Ovary (tissue), 9 donors: ENCODE data around the gene GAS6. TPM values are rescaled to one million over a fixed set of nuclear protein-coding genes. Genes with fewer than 3 reads are reported as not detected.

Experiments
- DNase-seq, 5 donors: peaks; one replicate each; pipeline ENCODE4 v3.0.0-alpha.2; 2019 to 2020
- H3K27ac ChIP-seq, 2 donors: fragments of 200-600 bp; one replicate each; pipeline versions ENCODE4 v1.5.1 to v1.8.0; 2019 to 2022
- H3K27me3 ChIP-seq: fragments of 200-600 bp; one replicate; pipeline ENCODE4 v1.8.0; 2022
- H3K36me3 ChIP-seq: fragments of 200-600 bp; sonication (generic); one replicate; pipeline ENCODE4 v1.5.1; 2019
- H3K4me1 ChIP-seq: one replicate; pipeline ENCODE4 v1.8.1; 2013; ENCODE audit warnings: mild to moderate bottlenecking, moderate library complexity; ENCODE audit not compliant: insufficient read depth
- H3K4me3 ChIP-seq: fragments of 200-600 bp; sonication (generic); one replicate; pipeline ENCODE4 v1.5.1; 2017
- H3K9me3 ChIP-seq, 2 donors: fragments of 200-600 bp in 1 of 2; sonication (generic) in 1 of 2; one replicate each; pipeline versions ENCODE4 v1.5.1 to v1.8.1; 2013 to 2019; ENCODE audit warnings: mild to moderate bottlenecking in 1 of 2, moderate library complexity in 1 of 2
- EP300 ChIP-seq: sonication (generic); formaldehyde crosslinking; IDR thresholded peaks from one replicate; pipeline ENCODE4 v1.6.1; 2017; ENCODE audit warnings: antibody characterized with exemption
- POLR2A ChIP-seq: fragments of 450-650 bp; IDR thresholded peaks from one replicate; pipeline ENCODE4 v1.6.1; 2017; ENCODE audit warnings: antibody characterized with exemption, mild to moderate bottlenecking, moderate library complexity
- WGBS, 3 donors: extraction: QIAGEN DNeasy Blood & Tissue Kit in 1 of 3; methylation state at CpG; one replicate each; pipeline versions ENCODE4 v1.1.5 to v1.1.7; 2013 to 2017; 5-methylcytosine and 5-hydroxymethylcytosine counted together
- intact Hi-C, 4 donors: fragments of 100-400 bp; cut with DNase I; formaldehyde crosslinking; loops; one replicate each; pipeline versions ENCODE4 v1.11.0 to v1.15.1; 2022 to 2023
- polyA plus RNA-seq, 2 donors: library from polyadenylated mRNA; stranded (reverse); fragments of 200-250 nt in 1 of 2; fragments of 350-450 nt in 1 of 2; fragmentation: Illumina TruSeq in 1 of 2; extraction: RNeasy Lipid Tissue Mini Kit (QIAGEN cat#74804) in 1 of 2; gene quantifications; one replicate each; pipeline ENCODE4 v1.2.3, GENCODE V29; 2013 to 2014
- total RNA-seq, 7 donors: library from RNA; depleted of rRNA in 2 of 7; stranded (reverse); fragments of >200 nt in 2 of 7; fragmentation: NEBNext Ultra II Directional in 3 of 7; extraction: Animal tissue kit (Norgen Biotek cat#: 25700) in 3 of 7; gene quantifications; one replicate each; pipeline versions ENCODE4 v1.1.0 to v1.2.4, GENCODE V29; 2016 to 2023
- TF ChIP-seq, protein P1 (sequence below), 3 donors: fragments of 450-650 bp in 2 of 3; fragments of 200-600 bp in 1 of 3; IDR thresholded peaks; one replicate each; pipeline versions ENCODE4 v1.5.1 to v1.8.0; 2016 to 2022; ENCODE audit warnings: antibody characterized with exemption in 3 of 3, mild to moderate bottlenecking in 1 of 3
- donor health status: DM: no; HTN: no; CAD: no; lungs with moderate emphysema.
- donor health status: DM: no; HTN: no; CAD: no.
- donor health status: Bipolar disorder and iron deficiency.
- donor health status: DM: yes; HTN: yes; CAD: no.
- donor health status: DM: no; HTN: no; CAD: no.
- donor health status: DM: yes; HTN: yes; CAD: no.

GAS6 gene
- total and polyA plus RNA-seq, 9 donors = 44.9 to 336 (median 143) TPM

DNA sequence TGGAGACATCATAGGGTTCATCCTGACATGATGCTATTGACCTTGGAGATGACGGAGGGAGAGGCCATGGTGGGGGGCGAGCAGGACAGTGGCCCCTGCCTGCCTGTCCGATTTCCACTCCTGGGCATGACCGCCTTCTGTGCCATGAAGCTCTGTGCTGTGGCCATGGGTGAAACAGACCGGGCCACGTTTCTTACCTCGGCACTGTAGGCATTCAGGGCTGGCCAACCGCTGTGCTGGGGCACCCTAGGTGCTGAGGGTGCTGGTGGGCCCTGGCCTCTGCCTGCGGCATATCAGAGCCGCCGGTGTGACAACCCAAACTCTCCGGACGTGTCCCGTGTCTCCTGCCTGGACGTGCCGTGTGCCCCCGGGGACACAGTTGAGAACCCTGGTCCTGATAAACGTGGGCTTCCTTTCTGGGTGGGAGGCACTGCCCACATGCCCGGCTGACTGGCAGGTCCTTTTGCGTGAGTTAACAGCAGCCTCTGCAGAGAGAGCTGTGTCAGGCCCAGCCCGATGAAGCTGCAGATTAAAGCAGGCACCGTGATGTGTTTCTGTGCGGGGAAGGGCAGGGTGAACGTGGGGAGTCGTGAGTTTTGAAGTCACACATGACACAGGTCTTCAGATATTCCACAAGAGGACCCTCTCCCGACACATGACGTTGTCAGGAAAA lies 58.3 kb downstream of the GAS6 start:
- TF ChIP-seq POLR2A = no peak
- TF ChIP-seq, protein P1, sequence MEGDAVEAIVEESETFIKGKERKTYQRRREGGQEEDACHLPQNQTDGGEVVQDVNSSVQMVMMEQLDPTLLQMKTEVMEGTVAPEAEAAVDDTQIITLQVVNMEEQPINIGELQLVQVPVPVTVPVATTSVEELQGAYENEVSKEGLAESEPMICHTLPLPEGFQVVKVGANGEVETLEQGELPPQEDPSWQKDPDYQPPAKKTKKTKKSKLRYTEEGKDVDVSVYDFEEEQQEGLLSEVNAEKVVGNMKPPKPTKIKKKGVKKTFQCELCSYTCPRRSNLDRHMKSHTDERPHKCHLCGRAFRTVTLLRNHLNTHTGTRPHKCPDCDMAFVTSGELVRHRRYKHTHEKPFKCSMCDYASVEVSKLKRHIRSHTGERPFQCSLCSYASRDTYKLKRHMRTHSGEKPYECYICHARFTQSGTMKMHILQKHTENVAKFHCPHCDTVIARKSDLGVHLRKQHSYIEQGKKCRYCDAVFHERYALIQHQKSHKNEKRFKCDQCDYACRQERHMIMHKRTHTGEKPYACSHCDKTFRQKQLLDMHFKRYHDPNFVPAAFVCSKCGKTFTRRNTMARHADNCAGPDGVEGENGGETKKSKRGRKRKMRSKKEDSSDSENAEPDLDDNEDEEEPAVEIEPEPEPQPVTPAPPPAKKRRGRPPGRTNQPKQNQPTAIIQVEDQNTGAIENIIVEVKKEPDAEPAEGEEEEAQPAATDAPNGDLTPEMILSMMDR (IDR thresholded peaks at IDR 0.05) = no peak
- TF ChIP-seq EP300 = no peak
- no peaks in the 10 kb centered on the region for H3K27me3 ChIP-seq
- 92 to 94% (median 94%) methylated on average over 27 of the region's 27 CpGs for WGBS, 3 donors
- intact Hi-C loops = no loop called here
- peaks cover 2% of the 10 kb centered on the region for H3K4me1 ChIP-seq
- H3K27ac ChIP-seq = no peak overlapping the region
- DNase-seq = peak in 1 of 5 donors; percentile 31
- no peaks in the 10 kb centered on the region for H3K9me3 ChIP-seq
- H3K36me3 ChIP-seq = no peaks in the 10 kb centered on the region
- H3K4me3 ChIP-seq = no peak overlapping the region

DNA sequence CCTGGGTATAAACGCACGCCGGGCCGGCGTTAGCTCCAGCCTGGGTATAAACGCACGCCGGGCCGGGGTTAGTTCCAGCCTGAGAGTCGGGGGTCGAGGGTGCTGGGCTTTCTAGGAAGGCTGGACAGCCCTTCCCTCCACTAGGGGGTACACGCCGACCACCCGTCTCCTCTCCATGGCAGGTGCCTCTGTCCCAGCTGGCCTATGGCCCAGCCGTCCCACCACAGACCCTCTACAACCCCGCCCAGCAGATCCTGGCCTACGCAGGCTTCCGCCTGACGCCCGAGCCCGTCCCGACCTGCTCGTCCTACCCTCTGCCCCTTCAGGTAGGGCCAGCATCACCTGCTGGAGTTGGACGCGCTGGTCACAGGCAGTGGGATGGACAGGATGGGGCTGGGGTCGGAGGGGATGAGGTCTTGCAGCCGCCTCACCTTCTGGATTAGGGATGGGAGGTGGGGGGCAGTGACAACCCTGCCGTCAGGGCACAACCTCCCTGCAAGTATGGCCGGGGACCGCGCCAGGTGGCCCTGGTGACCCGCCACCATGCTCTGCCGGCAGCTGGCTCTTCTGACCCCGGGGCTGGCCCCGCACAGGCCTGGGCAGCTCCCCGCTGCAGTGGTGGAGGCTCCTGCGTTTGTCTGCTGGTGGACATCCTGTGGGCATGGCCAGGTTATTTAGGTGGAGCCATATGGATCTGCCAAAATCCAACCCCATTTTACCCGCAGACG lies 59.0 kb downstream of the GAS6 start:
- H3K9me3 ChIP-seq = no peaks in the 10 kb centered on the region
- peaks cover 2% of the 10 kb centered on the region for H3K4me1 ChIP-seq
- H3K27me3 ChIP-seq = no peaks in the 10 kb centered on the region
- WGBS, 3 donors = 89 to 93% (median 93%) methylated on average over 39 of the region's 39 CpGs
- H3K4me3 ChIP-seq = no peak overlapping the region
- peak in 1 of 5 donors; percentile 36 for DNase-seq
- H3K27ac ChIP-seq = no peak overlapping the region
- no peaks in the 10 kb centered on the region for H3K36me3 ChIP-seq
- intact Hi-C loops = no loop called here
- TF ChIP-seq POLR2A = no peak
- TF ChIP-seq EP300 = no peak
- TF ChIP-seq, protein P1 (IDR thresholded peaks at IDR 0.05) = no peak

DNA sequence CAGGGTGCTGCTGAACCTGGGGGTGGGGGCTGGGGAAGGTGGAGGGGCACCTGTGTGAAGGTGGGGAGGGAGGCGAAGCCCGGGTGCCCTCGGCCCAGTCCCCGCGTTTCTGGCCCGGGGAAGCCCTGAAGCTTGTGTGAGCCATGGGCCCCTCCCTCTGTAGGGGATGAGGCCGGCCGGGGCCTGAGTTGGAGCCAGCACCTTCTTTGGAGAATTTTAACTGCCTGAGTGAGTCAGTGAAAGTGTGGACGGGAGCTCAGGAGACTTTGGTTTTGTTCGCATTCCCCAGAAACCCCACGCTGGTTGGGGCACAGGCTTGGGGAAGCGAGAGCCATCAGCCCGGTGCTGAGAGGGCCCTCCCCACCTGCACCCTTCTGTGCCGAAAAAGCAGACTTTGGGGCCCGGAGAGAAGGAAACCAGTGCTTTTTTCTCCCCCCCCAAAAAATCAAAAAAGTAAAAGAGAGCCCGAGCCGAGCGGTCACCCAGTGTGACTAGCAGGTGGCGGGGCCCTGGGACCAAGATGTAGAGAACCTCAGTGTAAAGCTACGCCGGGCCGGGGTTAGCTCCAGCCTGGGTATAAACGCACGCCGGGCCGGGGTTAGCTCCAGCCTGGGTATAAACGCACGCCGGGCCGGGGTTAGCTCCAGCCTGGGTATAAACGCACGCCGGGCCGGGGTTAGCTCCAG lies 59.7 kb downstream of the GAS6 start:
- no peaks in the 10 kb centered on the region for H3K27me3 ChIP-seq
- peaks cover 2% of the 10 kb centered on the region for H3K4me1 ChIP-seq
- DNase-seq = peak in 1 of 5 donors; percentile 15
- H3K27ac ChIP-seq = no peak overlapping the region
- no peak overlapping the region for H3K4me3 ChIP-seq
- 76 to 86% (median 84%) methylated on average over 32 to 34 of the region's 34 CpGs for WGBS, 3 donors
- TF ChIP-seq EP300 (no peak), POLR2A (no peak)
- TF ChIP-seq, protein P1 (IDR thresholded peaks at IDR 0.05) = no peak
- no peaks in the 10 kb centered on the region for H3K36me3 ChIP-seq
- no peaks in the 10 kb centered on the region for H3K9me3 ChIP-seq
- intact Hi-C loops = no loop called here

DNA sequence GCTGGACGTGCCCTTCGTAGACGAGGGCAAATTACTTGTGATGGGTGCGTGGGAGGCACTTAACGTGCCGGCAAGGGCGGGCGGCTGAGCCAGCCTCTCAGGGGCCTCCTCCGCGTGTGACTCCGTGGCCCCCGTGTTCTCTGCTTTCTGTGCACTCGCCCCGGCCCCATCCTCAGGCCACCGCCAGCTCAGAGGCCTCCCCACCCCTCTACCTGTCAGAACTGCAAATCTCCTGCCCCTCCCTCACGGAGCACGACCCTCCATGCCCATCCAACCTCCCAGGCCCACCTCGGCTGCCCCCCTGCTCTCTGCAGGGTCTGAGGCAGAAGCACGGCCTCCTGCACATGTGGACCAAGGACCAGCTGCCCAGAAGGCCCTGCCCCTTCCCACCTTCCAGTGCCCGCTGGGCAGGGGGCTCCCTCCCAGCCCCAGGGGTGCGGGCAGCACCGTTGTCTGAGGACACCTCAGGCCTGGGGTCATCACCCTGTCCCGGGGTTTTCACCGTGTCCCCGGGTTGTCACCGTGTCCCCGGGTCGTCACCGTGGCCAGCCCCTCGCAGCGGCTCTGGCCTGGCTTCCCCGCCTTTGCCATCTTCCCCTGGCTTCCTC lies 60.4 kb downstream of the GAS6 start:
- no peak for TF ChIP-seq POLR2A
- TF ChIP-seq EP300 = no peak
- TF ChIP-seq, protein P1 (IDR thresholded peaks at IDR 0.05) = no peak
- no peak overlapping the region for H3K27ac ChIP-seq
- peak in 1 of 5 donors; percentile 27 for DNase-seq
- H3K36me3 ChIP-seq = no peaks in the 10 kb centered on the region
- H3K9me3 ChIP-seq = no peaks in the 10 kb centered on the region
- WGBS, 3 donors = 63 to 85% (median 72%) methylated on average over 27 to 32 of the region's 32 CpGs
- no peaks in the 10 kb centered on the region for H3K27me3 ChIP-seq
- peaks cover 2% of the 10 kb centered on the region for H3K4me1 ChIP-seq
- intact Hi-C loops = no loop called here
- H3K4me3 ChIP-seq = no peak overlapping the region
